ENCODE data around the gene RPN2. TPM values are rescaled to one million over a fixed set of nuclear protein-coding genes. Genes with fewer than 3 reads are reported as not detected.

RPN2 gene
- total and polyA plus RNA-seq, 4 donors: 88.9 to 286 (median 189) TPM

DNA sequence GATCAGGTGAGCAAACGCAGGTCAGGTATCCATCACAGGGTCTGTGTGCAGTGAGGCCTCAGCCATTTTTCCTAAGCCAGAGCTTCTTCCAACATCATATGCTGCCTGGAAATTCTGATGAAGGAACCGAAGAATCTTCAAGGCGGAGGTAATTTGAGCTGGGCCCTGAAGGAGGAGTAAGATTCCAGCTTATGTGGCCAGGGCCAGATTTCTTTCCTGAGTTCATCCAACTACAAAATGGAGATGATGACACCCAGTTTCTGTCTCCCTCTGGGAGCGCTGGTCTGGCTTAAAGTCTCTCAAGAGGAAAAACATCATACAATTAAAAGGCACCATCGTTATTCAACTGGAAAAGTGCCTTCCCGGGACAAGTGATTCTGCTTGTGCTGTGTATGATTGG, 103.4 kb downstream of the RPN2 start:
- Histone ChIP-seq H3K36me3 (ENCODE audit: control insufficient read depth in 4 of 4, insufficient read depth in 4 of 4, low read length in 4 of 4) (no peaks in the 10 kb centered on the region), H3K4me3 (no peak overlapping the region), H3K4me1 (ENCODE audit: control insufficient read depth in 5 of 5, insufficient read depth in 5 of 5, low read length in 5 of 5) (no peaks in the 10 kb centered on the region), H3K27ac (ENCODE audit: low read depth in 1 of 2, low read length in 1 of 2) (no peak overlapping the region), H3K9me3 (ENCODE audit: control insufficient read depth in 4 of 4, insufficient read depth in 3 of 4, low read length in 3 of 4) (no peaks in the 10 kb centered on the region), H3K27me3 (ENCODE audit: control insufficient read depth in 3 of 3, insufficient read depth in 3 of 3, low read length in 2 of 3) (no peaks in the 10 kb centered on the region), H3K9ac (ENCODE audit: insufficient read depth in 1 of 2, low read length in 2 of 2) (no peak overlapping the region)
- DNase-seq (peak; percentile 27 to 61 (median 49)), ATAC-seq (ENCODE audit: insufficient read depth, low FRiP score) (no peak)
- WGBS, 2 donors: 77 to 90% methylated on average over 6 of the region's 6 CpGs
- TF ChIP-seq CTCF (IDR thresholded peaks at IDR 0.05; ENCODE audit: control extremely low read depth, extremely low read depth): no peak

GRCh38 chr20:37283530-37284195, 104.5 kb downstream of the RPN2 start:
- Histone ChIP-seq H3K9me3 (ENCODE audit: control insufficient read depth in 4 of 4, insufficient read depth in 3 of 4, low read length in 3 of 4) (no peaks in the 10 kb centered on the region), H3K27me3 (ENCODE audit: control insufficient read depth in 3 of 3, insufficient read depth in 3 of 3, low read length in 2 of 3) (no peaks in the 10 kb centered on the region), H3K36me3 (ENCODE audit: control insufficient read depth in 4 of 4, insufficient read depth in 4 of 4, low read length in 4 of 4) (no peaks in the 10 kb centered on the region), H3K4me3 (no peak overlapping the region), H3K4me1 (ENCODE audit: control insufficient read depth in 5 of 5, insufficient read depth in 5 of 5, low read length in 5 of 5) (no peaks in the 10 kb centered on the region), H3K9ac (ENCODE audit: insufficient read depth in 1 of 2, low read length in 2 of 2) (no peak overlapping the region), H3K27ac (ENCODE audit: low read depth in 1 of 2, low read length in 1 of 2) (no peak overlapping the region)
- no peak for TF ChIP-seq CTCF (IDR thresholded peaks at IDR 0.05; ENCODE audit: control extremely low read depth, extremely low read depth)
- DNase-seq (no peak), ATAC-seq (ENCODE audit: insufficient read depth, low FRiP score) (no peak)
- WGBS, 2 donors: 92 to 94% methylated on average over 9 of the region's 9 CpGs

DNA sequence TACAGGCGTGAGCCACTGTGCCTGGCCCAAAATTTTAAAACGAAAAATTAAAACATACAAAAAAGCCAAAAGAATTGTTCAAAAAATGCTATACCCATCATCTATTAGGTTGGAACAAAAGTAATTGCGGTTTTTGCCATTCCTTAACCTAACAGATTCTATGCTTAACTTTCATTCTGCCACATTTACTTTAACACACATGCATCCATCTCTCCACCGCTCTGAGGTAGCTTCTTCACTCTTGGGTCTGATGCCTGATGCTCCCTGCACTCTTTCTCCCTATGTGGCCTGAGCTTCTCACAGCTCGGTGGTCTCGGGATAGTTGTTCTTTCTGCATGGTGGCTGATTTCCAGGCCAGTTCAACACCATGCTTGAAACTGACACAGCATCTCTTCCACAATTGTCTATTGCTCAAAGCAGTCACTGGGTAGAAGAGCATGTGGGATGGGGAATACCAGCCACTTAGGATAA, 105.6 kb downstream of the RPN2 start:
- no peak for DNase-seq
- no peak overlapping the region for H3K9ac ChIP-seq (ENCODE audit: insufficient read depth in 1 of 2, low read length in 2 of 2)
- TF ChIP-seq CTCF (IDR thresholded peaks at IDR 0.05; ENCODE audit: control extremely low read depth, extremely low read depth): no peak
- H3K4me1 ChIP-seq (ENCODE audit: control insufficient read depth in 5 of 5, insufficient read depth in 5 of 5, low read length in 5 of 5): no peaks in the 10 kb centered on the region
- no peak overlapping the region for H3K27ac ChIP-seq (ENCODE audit: low read depth in 1 of 2, low read length in 1 of 2)
- WGBS, 2 donors: 91 to 94% methylated on average over 6 of the region's 6 CpGs
- no peaks in the 10 kb centered on the region for H3K27me3 ChIP-seq (ENCODE audit: control insufficient read depth in 3 of 3, insufficient read depth in 3 of 3, low read length in 2 of 3)
- ATAC-seq (ENCODE audit: insufficient read depth, low FRiP score): no peak
- H3K36me3 ChIP-seq (ENCODE audit: control insufficient read depth in 4 of 4, insufficient read depth in 4 of 4, low read length in 4 of 4): no peaks in the 10 kb centered on the region
- H3K9me3 ChIP-seq (ENCODE audit: control insufficient read depth in 4 of 4, insufficient read depth in 3 of 4, low read length in 3 of 4): no peaks in the 10 kb centered on the region
- H3K4me3 ChIP-seq: no peak overlapping the region
